SK-N-MC (cell line): Measurements from ENCODE around the gene MAP2K7.

Experiments
- EZH2 ChIP-seq: fragments of 200-600 bp; sonication (generic); IDR thresholded peaks from one replicate; pipeline ENCODE4 v1.6.1; 2017; ENCODE audit warnings: antibody characterized with exemption
- POLR2AphosphoS5 ChIP-seq: IDR thresholded peaks from 2 replicates; pipeline ENCODE4 v1.6.1; 2012; ENCODE audit warnings: mild to moderate bottlenecking, low read depth, low read length, borderline replicate concordance

DNA sequence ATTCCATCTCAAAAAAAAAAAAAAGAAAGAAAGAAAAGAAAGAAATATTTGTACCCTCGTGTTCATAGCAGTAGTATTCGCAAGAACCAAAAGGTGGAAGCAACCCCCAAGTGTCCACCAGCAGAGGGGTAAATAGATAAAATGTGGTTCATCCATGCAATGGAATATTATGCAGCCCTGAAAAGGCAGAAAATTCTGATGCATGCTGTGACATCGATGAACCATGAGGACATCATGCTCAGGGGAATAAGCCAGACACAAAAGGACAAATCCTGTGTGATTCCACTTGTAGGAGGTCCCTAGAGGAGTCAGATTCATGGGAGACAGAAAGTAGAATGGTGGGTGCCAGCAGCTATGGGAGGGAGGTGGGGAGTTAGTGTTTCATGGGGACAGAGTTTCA is 21.8 kb upstream of the MAP2K7 start:
- TF ChIP-seq EZH2 (no peak), POLR2AphosphoS5 (no peak)
